GM18868 (cell line): ENCODE measurements around the gene AKAP6.

Experiments used
- ATAC-seq: cut with Tn5 transposase; IDR thresholded peaks from one replicate; pipeline ENCODE4 v1.9.1; 2021; ENCODE audit warnings: mild to moderate bottlenecking, moderate library complexity; ENCODE audit not compliant: unreplicated experiment

Gene AKAP6

GRCh38 chr14:32607399-32607798, 278.3 kb downstream of the AKAP6 start:
- ATAC-seq: no peak

GRCh38 chr14:32608857-32609256, 279.8 kb downstream of the AKAP6 start:
- ATAC-seq: no peak

GRCh38 chr14:32609388-32609787, 280.3 kb downstream of the AKAP6 start:
- ATAC-seq: no peak

- no peak for ATAC-seq
Measured at GRCh38 chr14:32611752-32612151, 282.7 kb downstream of the AKAP6 start.

GRCh38 chr14:32618991-32619390, 289.9 kb downstream of the AKAP6 start:
- ATAC-seq: no peak

- no peak for ATAC-seq
Measured at GRCh38 chr14:32620303-32620702, 291.2 kb downstream of the AKAP6 start.

- ATAC-seq: no peak
Measured at GRCh38 chr14:32620724-32621123, 291.6 kb downstream of the AKAP6 start.

- no peak for ATAC-seq
Measured at GRCh38 chr14:32621585-32621984, 292.5 kb downstream of the AKAP6 start.

GRCh38 chr14:32622742-32623141, 293.6 kb downstream of the AKAP6 start:
- peak; percentile 71 for ATAC-seq

GRCh38 chr14:32623300-32624093, 294.4 kb downstream of the AKAP6 start:
- ATAC-seq: no peak

- no peak for ATAC-seq
Measured at GRCh38 chr14:32625211-32625610, 296.1 kb downstream of the AKAP6 start.

- ATAC-seq: no peak
Measured at GRCh38 chr14:32627545-32628298, 298.6 kb downstream of the AKAP6 start.

GRCh38 chr14:32629236-32629635, 300.1 kb downstream of the AKAP6 start:
- ATAC-seq: no peak

- ATAC-seq: no peak
Measured at GRCh38 chr14:32630701-32631100, 301.6 kb downstream of the AKAP6 start.

GRCh38 chr14:32633224-32633859, 304.2 kb downstream of the AKAP6 start:
- no peak for ATAC-seq

- ATAC-seq: no peak
Measured at GRCh38 chr14:32633930-32634329, 304.8 kb downstream of the AKAP6 start.

GRCh38 chr14:32635061-32635719, 306.1 kb downstream of the AKAP6 start:
- no peak for ATAC-seq

GRCh38 chr14:32637582-32637981, 308.5 kb downstream of the AKAP6 start:
- ATAC-seq: no peak

GRCh38 chr14:32639208-32639607, 310.1 kb downstream of the AKAP6 start:
- ATAC-seq: no peak

- ATAC-seq: no peak
Measured at GRCh38 chr14:32645551-32645950, 316.5 kb downstream of the AKAP6 start.

- no peak for ATAC-seq
Measured at GRCh38 chr14:32648434-32648833, 319.3 kb downstream of the AKAP6 start.
